Loucy (cell line): ENCODE results near the gene ZNF423.

Experiments used
- EZH2phosphoT487 ChIP-seq: fragments of 200-600 bp; IDR thresholded peaks from 2 replicates; pipeline ENCODE4 v1.6.1; 2018; ENCODE audit warnings: antibody characterized with exemption, mild to moderate bottlenecking, moderate library complexity, borderline replicate concordance
- TF ChIP-seq, protein P1 (sequence below): fragments of 200-600 bp; sonication (generic); conservative IDR thresholded peaks from 2 replicates; pipeline ENCODE4 v1.5.1; 2014; ENCODE audit warnings: mild to moderate bottlenecking, antibody characterized with exemption, low read length

DNA sequence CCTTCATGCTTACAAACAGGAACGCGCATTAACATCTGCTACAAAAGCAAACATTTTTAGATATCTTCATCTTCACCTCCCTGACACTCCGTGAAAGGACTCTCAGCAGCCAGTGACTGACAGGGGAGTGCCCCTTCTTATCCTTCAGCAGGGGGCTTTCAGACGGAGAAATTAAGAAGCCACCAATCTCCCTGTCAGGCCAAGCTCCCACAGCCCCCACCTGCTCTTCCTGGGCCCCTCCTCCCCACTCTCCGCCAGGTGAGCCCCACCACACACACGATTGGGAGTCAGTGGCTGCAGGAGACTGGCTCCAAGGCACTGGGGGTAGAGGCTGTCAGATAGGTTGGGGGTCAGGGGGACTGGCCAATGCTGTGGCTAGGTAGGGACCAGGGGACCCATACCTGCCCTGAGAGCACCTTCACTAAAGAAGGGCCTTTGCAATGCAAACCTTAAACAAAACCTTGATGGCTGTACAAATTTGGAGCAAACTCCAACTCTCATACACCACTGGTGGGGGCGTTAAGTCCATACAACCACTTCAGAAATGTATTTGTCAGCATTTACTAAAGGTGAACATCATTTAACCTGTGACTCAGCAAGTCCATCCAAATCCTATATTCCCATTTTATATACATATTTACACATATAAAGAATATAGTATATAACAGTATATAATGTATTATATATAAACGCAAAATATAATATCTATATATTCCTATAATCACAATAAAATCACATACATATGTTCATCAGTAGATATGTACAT, 232.2 kb downstream of the ZNF423 start:
- TF ChIP-seq, protein P1, sequence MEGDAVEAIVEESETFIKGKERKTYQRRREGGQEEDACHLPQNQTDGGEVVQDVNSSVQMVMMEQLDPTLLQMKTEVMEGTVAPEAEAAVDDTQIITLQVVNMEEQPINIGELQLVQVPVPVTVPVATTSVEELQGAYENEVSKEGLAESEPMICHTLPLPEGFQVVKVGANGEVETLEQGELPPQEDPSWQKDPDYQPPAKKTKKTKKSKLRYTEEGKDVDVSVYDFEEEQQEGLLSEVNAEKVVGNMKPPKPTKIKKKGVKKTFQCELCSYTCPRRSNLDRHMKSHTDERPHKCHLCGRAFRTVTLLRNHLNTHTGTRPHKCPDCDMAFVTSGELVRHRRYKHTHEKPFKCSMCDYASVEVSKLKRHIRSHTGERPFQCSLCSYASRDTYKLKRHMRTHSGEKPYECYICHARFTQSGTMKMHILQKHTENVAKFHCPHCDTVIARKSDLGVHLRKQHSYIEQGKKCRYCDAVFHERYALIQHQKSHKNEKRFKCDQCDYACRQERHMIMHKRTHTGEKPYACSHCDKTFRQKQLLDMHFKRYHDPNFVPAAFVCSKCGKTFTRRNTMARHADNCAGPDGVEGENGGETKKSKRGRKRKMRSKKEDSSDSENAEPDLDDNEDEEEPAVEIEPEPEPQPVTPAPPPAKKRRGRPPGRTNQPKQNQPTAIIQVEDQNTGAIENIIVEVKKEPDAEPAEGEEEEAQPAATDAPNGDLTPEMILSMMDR, result no peak
- no peak for TF ChIP-seq EZH2phosphoT487
